ENCODE data around the gene PABPC3. TPM values are rescaled to one million over a fixed set of nuclear protein-coding genes. Genes with fewer than 3 reads are reported as not detected.

Gene PABPC3
- 0.13 TPM in 1 of 2 replicates, not detected in the other for total RNA-seq (2014; rRNA removed; shearing (Covaris generic))
- 0.39 and 0.49 TPM in 2 replicates for total RNA-seq (2022)
- not detected for Bru-seq, nascent RNA
- percentile 38 among the genes with signal in this experiment for BruChase-seq, experiment 1, labeled RNA remaining after a 6-hour chase
- percentile 25 among the genes with signal in this experiment for BruChase-seq, experiment 2, labeled RNA remaining after a 2-hour chase
- long read RNA-seq = 0 reads

DNA sequence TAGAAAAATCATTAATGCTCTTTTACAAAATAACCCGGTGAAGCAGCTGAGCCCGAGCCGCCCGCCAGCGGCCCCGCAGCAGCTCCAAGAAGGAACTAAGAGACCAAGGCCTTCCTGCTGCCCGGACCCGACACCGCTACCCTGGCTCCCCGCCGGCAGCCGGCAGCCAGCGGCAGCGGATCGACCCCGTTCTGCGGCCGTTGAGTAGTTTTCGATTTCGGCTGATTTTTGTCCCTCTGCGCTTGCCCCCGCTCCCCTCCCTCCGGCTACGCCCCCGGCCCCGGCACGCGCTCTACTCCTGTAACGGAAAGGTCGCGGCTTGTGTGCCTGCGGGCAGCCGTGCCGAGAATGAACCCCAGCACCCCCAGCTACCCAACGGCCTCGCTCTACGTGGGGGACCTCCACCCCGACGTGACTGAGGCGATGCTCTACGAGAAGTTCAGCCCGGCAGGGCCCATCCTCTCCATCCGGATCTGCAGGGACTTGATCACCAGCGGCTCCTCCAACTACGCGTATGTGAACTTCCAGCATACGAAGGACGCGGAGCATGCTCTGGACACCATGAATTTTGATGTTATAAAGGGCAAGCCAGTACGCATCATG, at the start of gene PABPC3:
TSS of gene PABPC3 (plus strand) at position 286 of the 603 bp plus-strand sequence. CDS start at position 349, 63 bp downstream.
- TF ChIP-seq, protein P1, sequence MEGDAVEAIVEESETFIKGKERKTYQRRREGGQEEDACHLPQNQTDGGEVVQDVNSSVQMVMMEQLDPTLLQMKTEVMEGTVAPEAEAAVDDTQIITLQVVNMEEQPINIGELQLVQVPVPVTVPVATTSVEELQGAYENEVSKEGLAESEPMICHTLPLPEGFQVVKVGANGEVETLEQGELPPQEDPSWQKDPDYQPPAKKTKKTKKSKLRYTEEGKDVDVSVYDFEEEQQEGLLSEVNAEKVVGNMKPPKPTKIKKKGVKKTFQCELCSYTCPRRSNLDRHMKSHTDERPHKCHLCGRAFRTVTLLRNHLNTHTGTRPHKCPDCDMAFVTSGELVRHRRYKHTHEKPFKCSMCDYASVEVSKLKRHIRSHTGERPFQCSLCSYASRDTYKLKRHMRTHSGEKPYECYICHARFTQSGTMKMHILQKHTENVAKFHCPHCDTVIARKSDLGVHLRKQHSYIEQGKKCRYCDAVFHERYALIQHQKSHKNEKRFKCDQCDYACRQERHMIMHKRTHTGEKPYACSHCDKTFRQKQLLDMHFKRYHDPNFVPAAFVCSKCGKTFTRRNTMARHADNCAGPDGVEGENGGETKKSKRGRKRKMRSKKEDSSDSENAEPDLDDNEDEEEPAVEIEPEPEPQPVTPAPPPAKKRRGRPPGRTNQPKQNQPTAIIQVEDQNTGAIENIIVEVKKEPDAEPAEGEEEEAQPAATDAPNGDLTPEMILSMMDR (conservative IDR thresholded peaks at IDR 0.05; ENCODE audit: low read length) = no peak
- TF ChIP-seq EZH2phosphoT487 (IDR thresholded peaks at IDR 0.05; ENCODE audit: borderline replicate concordance, low read depth, low read length) = no peak
- H3K36me3 ChIP-seq (ENCODE audit: insufficient read depth, low read length) = no peaks in the 10 kb centered on the region
- no peaks in the 10 kb centered on the region for H3K4me1 ChIP-seq (ENCODE audit: insufficient read depth, low read length, poor library complexity, severe bottlenecking)
- H2AFZ ChIP-seq (ENCODE audit: low read length) = no peak within 1 kb of the TSS
- no peak within 1 kb of the TSS for H3K27ac ChIP-seq (ENCODE audit: low read depth, low read length, poor library complexity, severe bottlenecking)
- BruUV-seq (replicated peaks) = no TSS peak
- H3K9me2 ChIP-seq (ENCODE audit: insufficient read depth, low read length) = no peaks in the 10 kb centered on the region
- no peaks in the 10 kb centered on the region for H3K79me2 ChIP-seq (ENCODE audit: insufficient read depth, low read depth, low read length)
- POLR2A ChIA-PET = no interaction called here
- CTCF ChIA-PET (ENCODE audit: unreplicated experiment) = no interaction called here
- H3K4me2 ChIP-seq (ENCODE audit: low read length) = no peak within 1 kb of the TSS
- intact Hi-C loops (cut with micrococcal nuclease; ENCODE audit: unreplicated experiment) = no loop called here
- no peaks in the 10 kb centered on the region for H4K20me1 ChIP-seq (ENCODE audit: insufficient read depth, low read length)
- no peak within 1 kb of the TSS for H3K4me3 ChIP-seq (ENCODE audit: low read depth, low read length, poor library complexity, severe bottlenecking)
- H3K9me3 ChIP-seq (ENCODE audit: low read length) = no peaks in the 10 kb centered on the region
- DNase-seq (ENCODE audit: low spot score) = no peak

DNA sequence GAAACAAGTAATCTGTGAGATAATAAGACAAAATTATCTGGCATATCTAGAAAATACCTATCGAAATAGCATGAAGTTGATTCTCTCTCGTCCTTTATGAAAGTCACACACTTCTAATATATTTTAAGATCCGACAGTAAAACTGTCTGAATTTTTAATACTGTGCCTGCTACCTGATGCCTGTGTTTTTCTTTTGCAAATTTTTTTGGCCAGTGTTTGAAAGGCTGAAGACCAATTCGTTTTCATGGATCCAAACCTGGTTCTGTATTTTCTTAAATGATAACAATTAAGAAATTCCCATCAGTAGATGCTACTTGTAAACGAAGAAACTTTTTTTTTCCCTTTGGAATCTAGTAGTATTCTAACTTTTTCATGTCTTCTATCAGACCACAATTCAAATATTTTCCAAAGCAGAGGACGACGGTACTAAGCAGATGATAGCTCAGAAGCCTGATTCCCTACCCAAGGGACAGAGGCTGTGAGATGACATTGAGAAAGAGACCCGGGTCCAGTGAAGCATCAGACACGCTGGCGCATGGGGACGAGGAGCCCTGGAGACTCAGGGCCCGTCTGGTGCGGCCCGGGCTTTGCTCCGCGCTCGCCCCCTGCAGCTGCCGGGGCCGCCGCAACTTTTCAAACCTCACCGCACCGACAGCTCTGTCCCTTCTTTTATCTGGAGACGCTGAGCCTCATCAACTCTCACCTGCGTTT, 49.5 kb upstream of the PABPC3 start:
- no peaks in the 10 kb centered on the region for H3K4me1 ChIP-seq (ENCODE audit: insufficient read depth, low read length, poor library complexity, severe bottlenecking)
- DNase-seq (ENCODE audit: low spot score) = no peak
- H3K36me3 ChIP-seq (ENCODE audit: insufficient read depth, low read length) = no peaks in the 10 kb centered on the region
- no peak overlapping the region for H3K4me3 ChIP-seq (ENCODE audit: low read depth, low read length, poor library complexity, severe bottlenecking)
- H3K9me2 ChIP-seq (ENCODE audit: insufficient read depth, low read length) = no peaks in the 10 kb centered on the region
- no peak overlapping the region for H3K4me2 ChIP-seq (ENCODE audit: low read length)
- ChIA-PET POLR2A (no interaction called here), CTCF (ENCODE audit: unreplicated experiment) (interaction anchor here (0.6 kb wide), 1 partner anchor 303 kb away, joined by 3 read pairs; no protein-coding TSS in a partner anchor)
- no peak overlapping the region for H3K27ac ChIP-seq (ENCODE audit: low read depth, low read length, poor library complexity, severe bottlenecking)
- H2AFZ ChIP-seq (ENCODE audit: low read length) = no peak overlapping the region
- no peaks in the 10 kb centered on the region for H4K20me1 ChIP-seq (ENCODE audit: insufficient read depth, low read length)
- TF ChIP-seq, protein P1 (conservative IDR thresholded peaks at IDR 0.05; ENCODE audit: low read length) = no peak
- TF ChIP-seq EZH2phosphoT487 (IDR thresholded peaks at IDR 0.05; ENCODE audit: borderline replicate concordance, low read depth, low read length) = no peak
- intact Hi-C loops (cut with micrococcal nuclease; ENCODE audit: unreplicated experiment) = no loop called here
- no TSS peak for BruUV-seq (replicated peaks)
- peaks cover 5% of the 10 kb centered on the region; the same call in 1 of the 2 replicates for H3K9me3 ChIP-seq (ENCODE audit: low read length)
- no peaks in the 10 kb centered on the region for H3K79me2 ChIP-seq (ENCODE audit: insufficient read depth, low read depth, low read length)
